Kidney epithelial cell (primary cell): ENCODE data around the gene SLC13A2. TPM values are rescaled to one million over a fixed set of nuclear protein-coding genes. Genes with fewer than 3 reads are reported as not detected.
"Not testable (repeated sequence)": the region's sequence is repeated elsewhere in the genome, so short reads cannot be mapped to it uniquely, and the experiment has no call there.

Experiments
- DNase-seq: peaks from one replicate; pipeline ENCODE4 v3.0.0-alpha.2; 2010; ENCODE audit warnings: low read depth
- H3K27me3 ChIP-seq: 2 replicates; pipeline ENCODE4 v1.6.0; 2011; ENCODE audit warnings: low read length; ENCODE audit not compliant: control insufficient read depth, insufficient read depth
- H3K36me3 ChIP-seq: 2 replicates; pipeline ENCODE4 v1.5.1; 2011; ENCODE audit warnings: low read length; ENCODE audit not compliant: control insufficient read depth, insufficient read depth
- H3K4me3 ChIP-seq: 2 replicates; pipeline ENCODE4 v1.5.1; 2011; ENCODE audit warnings: low read depth, mild to moderate bottlenecking, control low read depth, low read length
- total RNA-seq: library from RNA; depleted of rRNA; stranded (reverse); fragments of >200 nt; gene quantifications from 2 replicates; pipeline ENCODE4 v1.2.3, GENCODE V29; 2015
- TF ChIP-seq, protein P1 (sequence below): IDR thresholded peaks from 2 replicates; pipeline ENCODE4 v1.5.1; 2011; ENCODE audit warnings: mild to moderate bottlenecking, moderate library complexity, low read length, control low read depth, inconsistent platforms; ENCODE audit not compliant: insufficient read depth, poor library complexity, severe bottlenecking

SLC13A2 gene
- total RNA-seq, 1 donor from 2014 or later = not detected

DNA sequence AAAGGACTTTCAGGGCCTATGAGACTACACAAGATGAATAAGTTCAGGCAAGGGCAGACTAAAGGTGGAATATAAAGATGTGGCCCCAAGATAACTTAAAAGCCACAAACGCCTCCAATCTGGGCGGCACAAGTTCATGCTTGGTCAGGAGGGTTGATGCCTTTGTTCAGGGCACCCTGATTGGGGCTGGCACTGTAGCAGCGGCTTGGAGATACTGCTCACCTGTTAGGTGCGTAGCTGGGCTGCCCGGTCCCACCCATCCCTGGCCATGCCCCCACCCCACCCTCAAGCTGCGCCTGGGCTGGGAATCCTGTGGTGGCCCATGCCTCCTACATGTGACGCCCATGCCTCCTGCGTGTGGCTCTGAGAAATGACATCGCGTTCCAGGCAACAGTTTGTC, 12.5 kb upstream of the SLC13A2 start:
- DNase-seq = no peak
- TF ChIP-seq, protein P1, sequence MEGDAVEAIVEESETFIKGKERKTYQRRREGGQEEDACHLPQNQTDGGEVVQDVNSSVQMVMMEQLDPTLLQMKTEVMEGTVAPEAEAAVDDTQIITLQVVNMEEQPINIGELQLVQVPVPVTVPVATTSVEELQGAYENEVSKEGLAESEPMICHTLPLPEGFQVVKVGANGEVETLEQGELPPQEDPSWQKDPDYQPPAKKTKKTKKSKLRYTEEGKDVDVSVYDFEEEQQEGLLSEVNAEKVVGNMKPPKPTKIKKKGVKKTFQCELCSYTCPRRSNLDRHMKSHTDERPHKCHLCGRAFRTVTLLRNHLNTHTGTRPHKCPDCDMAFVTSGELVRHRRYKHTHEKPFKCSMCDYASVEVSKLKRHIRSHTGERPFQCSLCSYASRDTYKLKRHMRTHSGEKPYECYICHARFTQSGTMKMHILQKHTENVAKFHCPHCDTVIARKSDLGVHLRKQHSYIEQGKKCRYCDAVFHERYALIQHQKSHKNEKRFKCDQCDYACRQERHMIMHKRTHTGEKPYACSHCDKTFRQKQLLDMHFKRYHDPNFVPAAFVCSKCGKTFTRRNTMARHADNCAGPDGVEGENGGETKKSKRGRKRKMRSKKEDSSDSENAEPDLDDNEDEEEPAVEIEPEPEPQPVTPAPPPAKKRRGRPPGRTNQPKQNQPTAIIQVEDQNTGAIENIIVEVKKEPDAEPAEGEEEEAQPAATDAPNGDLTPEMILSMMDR = no peak
- Histone ChIP-seq H3K4me3 (no peak overlapping the region), H3K27me3 (no peaks in the 10 kb centered on the region), H3K36me3 (no peaks in the 10 kb centered on the region)

DNA sequence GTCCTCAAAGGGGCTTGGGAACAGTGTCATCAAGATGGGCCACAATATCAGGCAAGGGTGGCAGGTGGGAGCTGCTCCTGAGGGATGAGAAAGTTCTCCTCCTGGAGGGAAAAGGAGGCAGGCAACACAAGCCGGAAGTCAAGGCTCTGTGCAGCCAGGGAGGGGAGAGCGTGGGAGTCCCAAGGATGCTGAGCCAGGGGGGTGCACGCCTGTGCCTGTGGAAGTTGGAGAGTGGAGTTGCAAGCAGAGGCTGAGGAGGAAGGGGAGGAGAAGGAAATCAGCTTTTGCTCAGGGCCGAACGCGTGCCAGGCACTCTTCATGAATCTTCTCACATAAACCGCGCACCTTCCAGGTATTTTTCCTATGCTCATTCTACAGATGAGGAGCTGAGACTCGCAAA, 7.4 kb upstream of the SLC13A2 start:
- no peaks in the 10 kb centered on the region for H3K36me3 ChIP-seq
- DNase-seq = no peak
- H3K27me3 ChIP-seq = peaks cover 3% of the 10 kb centered on the region
- H3K4me3 ChIP-seq = no peak overlapping the region
- TF ChIP-seq, protein P1 = no peak

DNA sequence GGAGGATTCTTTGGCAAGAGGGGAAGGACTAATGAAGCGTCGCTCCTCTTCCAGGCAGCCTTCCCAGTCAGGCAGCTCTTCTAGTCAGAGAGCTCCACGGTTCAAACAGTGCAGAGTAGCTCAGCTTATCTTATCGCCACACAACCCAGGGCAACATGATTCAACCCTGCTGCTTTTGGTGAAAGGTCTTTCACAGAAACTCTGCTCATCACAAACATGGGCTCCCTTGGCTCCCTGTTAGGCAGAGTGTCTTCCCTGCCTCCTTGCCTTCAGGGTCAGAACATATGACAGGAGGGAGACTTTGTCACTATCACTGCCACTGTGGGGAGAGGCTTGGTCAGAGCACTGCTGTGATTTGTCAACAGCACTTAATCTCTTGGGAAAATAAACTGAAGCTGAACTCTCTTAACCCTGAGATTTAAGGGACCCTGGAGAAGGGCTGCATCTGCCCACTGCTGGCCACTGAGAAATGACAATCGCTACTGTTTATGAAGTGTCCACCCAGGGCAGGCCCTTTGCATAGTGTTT, 6.9 kb upstream of the SLC13A2 start:
- no peak for DNase-seq
- H3K4me3 ChIP-seq = no peak overlapping the region
- H3K36me3 ChIP-seq = no peaks in the 10 kb centered on the region
- TF ChIP-seq, protein P1 = no peak
- H3K27me3 ChIP-seq = peaks cover 3% of the 10 kb centered on the region

DNA sequence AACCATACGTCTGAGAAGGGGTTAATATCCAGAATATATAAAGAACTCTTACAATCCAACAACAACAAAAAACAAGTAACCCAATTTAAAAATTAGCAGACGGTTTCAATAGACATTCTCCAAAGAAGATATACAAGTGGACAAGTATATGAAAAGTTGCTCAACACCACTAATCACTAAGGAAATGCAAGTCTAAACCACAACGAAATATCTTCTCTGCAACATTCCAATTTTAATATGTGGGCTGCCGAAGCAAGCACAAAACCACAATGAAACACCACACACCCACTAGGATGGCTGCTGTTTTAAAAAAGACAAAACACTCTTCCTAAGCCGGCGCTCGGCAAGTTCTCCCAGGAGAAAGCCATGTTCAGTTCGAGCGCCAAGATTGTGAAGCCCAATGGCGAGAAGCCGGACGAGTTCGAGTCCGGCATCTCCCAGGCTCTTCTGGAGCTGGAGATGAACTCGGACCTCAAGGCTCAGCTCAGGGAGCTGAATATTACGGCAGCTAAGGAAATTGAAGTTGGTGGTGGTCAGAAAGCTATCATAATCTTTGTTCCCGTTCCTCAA, 5.9 kb upstream of the SLC13A2 start:
- Histone ChIP-seq H3K27me3 (peaks cover 5% of the 10 kb centered on the region), H3K36me3 (no peaks in the 10 kb centered on the region), H3K4me3 (no peak overlapping the region)
- DNase-seq = no peak
- TF ChIP-seq, protein P1 = no peak

DNA sequence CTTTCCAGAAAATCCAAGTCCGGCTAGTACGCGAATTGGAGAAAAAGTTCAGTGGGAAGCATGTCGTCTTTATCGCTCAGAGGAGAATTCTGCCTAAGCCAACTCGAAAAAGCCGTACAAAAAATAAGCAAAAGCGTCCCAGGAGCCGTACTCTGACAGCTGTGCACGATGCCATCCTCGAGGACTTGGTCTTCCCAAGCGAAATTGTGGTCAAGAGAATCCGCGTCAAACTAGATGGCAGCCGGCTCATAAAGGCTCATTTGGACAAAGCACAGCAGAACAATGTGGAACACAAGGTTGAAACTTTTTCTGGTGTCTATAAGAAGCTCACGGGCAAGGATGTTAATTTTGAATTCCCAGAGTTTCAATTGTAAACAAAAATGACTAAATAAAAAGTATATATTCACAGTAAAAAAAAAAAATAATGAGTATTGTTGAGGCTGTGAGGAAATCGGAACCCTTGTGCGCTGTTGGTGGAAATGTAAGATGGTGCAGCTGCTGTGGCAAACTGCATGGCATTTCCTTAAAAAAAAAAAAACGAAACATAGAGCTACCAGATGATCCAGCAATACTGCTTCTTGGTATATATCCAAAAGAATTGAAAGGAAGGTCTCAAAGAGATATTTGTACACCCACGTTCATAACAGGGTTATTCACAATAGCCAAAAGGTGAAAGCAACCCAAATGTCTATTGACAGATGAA, 5.3 kb upstream of the SLC13A2 start:
- not testable (repeated sequence) for DNase-seq, H3K36me3 ChIP-seq, H3K27me3 ChIP-seq, H3K4me3 ChIP-seq

DNA sequence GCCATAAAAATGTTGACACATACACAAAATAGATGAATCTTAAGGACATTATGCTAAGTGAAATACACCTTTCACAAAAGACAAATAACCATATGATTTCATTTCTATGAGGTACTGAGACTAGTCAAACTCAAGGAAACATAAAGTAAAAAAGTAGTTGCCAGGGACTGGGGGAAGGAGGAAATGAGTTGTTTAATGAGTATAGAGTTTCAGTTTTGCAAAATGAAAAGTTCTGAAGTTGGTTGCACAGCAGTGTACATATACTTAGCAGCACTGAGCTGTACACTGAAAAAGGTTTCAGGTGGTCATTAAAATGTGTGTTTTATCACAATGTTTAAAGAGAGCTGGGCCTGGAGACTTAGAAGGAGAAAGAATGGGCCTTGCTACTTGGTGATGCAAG, 4.7 kb upstream of the SLC13A2 start:
- DNase-seq = no peak
- Histone ChIP-seq H3K27me3 (peaks cover 9% of the 10 kb centered on the region), H3K4me3 (no peak overlapping the region), H3K36me3 (no peaks in the 10 kb centered on the region)
- TF ChIP-seq, protein P1 = no peak
